SK-N-MC (cell line): ENCODE measurements around the gene IGSF9B.

Experiments
- EZH2 ChIP-seq: fragments of 200-600 bp; sonication (generic); IDR thresholded peaks from one replicate; pipeline ENCODE4 v1.6.1; 2017; ENCODE audit warnings: antibody characterized with exemption
- FOXP2 ChIP-seq: optimal IDR thresholded peaks from 2 replicates; pipeline ENCODE3; 2011; ENCODE audit warnings: mild to moderate bottlenecking, moderate library complexity; ENCODE audit not compliant: insufficient read depth; ENCODE audit errors: extremely low read length, control extremely low read depth
- POLR2AphosphoS5 ChIP-seq: IDR thresholded peaks from 2 replicates; pipeline ENCODE4 v1.6.1; 2012; ENCODE audit warnings: mild to moderate bottlenecking, low read depth, low read length, borderline replicate concordance

GRCh38 chr11:133934599-133935550, 21.9 kb downstream of the IGSF9B start:
- TF ChIP-seq POLR2AphosphoS5 (no peak), EZH2 (no peak), FOXP2 (no peak)
